Gastrocnemius medialis (tissue), 4 donors: Measurements from ENCODE around the gene CENPT. TPM values are rescaled to one million over a fixed set of nuclear protein-coding genes. Genes with fewer than 3 reads are reported as not detected.
A peak's percentile ranks its signal among the peaks of the same experiment; 100 is the strongest.

Experiments
- ATAC-seq, 2 donors: fragments of 150-250 bp; one replicate each; pipeline ENCODE4 v1.9.1; 2016
- DNase-seq, 2 donors: peaks; one replicate each; pipeline ENCODE4 v3.0.0-alpha.2; 2019
- H3K27ac ChIP-seq, 4 donors: fragments of 200-600 bp; sonication (generic); 1 replicate in 1 of 4; 2 replicates in 3 of 4; pipeline ENCODE4 v1.5.1; 2016 to 2018; ENCODE audit warnings: mild to moderate bottlenecking in 2 of 4, moderate library complexity in 1 of 4
- H3K27me3 ChIP-seq, 3 donors: fragments of 200-600 bp; sonication (generic) in 2 of 3; 1 replicate in 1 of 3; 2 replicates in 2 of 3; pipeline versions ENCODE4 v1.5.1 to v1.6.0; 2016 to 2019; ENCODE audit warnings: mild to moderate bottlenecking in 1 of 3, moderate library complexity in 1 of 3
- H3K36me3 ChIP-seq, 2 donors: fragments of 200-600 bp; sonication (generic) in 1 of 2; one replicate each; pipeline ENCODE4 v1.5.1; 2017 to 2018
- H3K4me1 ChIP-seq, 2 donors: fragments of 200-600 bp; sonication (generic) in 1 of 2; one replicate each; pipeline ENCODE4 v1.5.1; 2016 to 2017; ENCODE audit warnings: mild to moderate bottlenecking in 2 of 2
- H3K4me3 ChIP-seq, 4 donors: fragments of 200-600 bp; sonication (generic) in 3 of 4; 1 replicate in 1 of 4; 2 replicates in 3 of 4; pipeline ENCODE4 v1.5.1; 2016 to 2019; ENCODE audit warnings: mild to moderate bottlenecking in 2 of 4
- H3K9me3 ChIP-seq, 3 donors: fragments of 200-600 bp; sonication (generic) in 2 of 3; 1 replicate in 1 of 3; 2 replicates in 2 of 3; pipeline ENCODE4 v1.5.1; 2016 to 2019
- POLR2A ChIP-seq, 2 donors: fragments of 450-650 bp; IDR thresholded peaks; one replicate each; pipeline ENCODE4 v1.6.1; 2017; ENCODE audit warnings: antibody characterized with exemption in 2 of 2, mild to moderate bottlenecking in 2 of 2, moderate library complexity in 2 of 2
- in situ Hi-C, 4 donors: fragments of 200-750 bp; cut with MboI; loops; one replicate each; pipeline versions ENCODE4 v1.15.0 to v1.8.0; 2017; ENCODE audit warnings: low sequenced_read_pairs in 4 of 4
- intact Hi-C: fragments of 100-400 bp; cut with DNase I; formaldehyde crosslinking; loops from one replicate; pipeline ENCODE4 v1.15.1; 2023; ENCODE audit warnings: low total_unique reads
- total RNA-seq, 4 donors: library from RNA; depleted of rRNA; stranded (reverse); fragments of >200 nt; gene quantifications; one replicate each; pipeline versions ENCODE4 v1.1.0 to v1.2.3, GENCODE V29; 2016
- TF ChIP-seq, protein P1 (sequence below), 5 experiments: fragments of 450-650 bp in 3 of 5; fragments of 200-600 bp in 2 of 5; sonication (generic) in 2 of 5; IDR thresholded peaks in 4 of 5; conservative IDR thresholded peaks in 1 of 5; 1 replicate in 4 of 5; 2 replicates in 1 of 5; pipeline ENCODE4 v1.5.1; 2016 to 2019; ENCODE audit warnings: antibody characterized with exemption in 5 of 5, mild to moderate bottlenecking in 3 of 5, moderate library complexity in 3 of 5

Gene CENPT
- total RNA-seq, 4 donors from 2014 or later = 14.9 to 41.2 (median 20.0) TPM

DNA sequence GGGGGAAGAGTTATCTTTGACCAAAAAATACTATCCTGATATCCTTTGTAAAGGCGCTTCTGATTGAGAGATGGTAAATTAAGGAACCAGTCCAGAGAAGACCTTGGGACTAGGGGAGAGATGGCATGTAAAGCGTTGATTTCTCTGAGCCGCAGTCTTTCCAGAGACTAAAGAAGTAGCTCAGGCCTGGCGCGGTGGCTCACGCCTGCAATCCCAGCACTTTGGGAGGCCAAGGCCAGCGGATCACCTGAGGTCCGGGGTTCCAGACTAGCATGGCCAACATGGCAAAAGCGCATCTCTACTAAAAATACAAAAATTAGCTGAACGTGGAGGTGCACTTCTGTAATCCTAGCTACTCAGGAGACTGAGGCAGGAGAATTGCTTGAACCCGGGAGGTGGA lies 625 bp upstream of the CENPT start:
- no peak for DNase-seq
- Histone ChIP-seq H3K36me3 (no peaks in the 10 kb centered on the region), H3K27ac (peak overlapping the region; percentile 98 to 100 (median 99)), H3K4me3 (peak overlapping the region; percentile 80 to 99 (median 94)), H3K27me3 (no peaks in the 10 kb centered on the region), H3K4me1 (peaks cover 43 to 48% of the 10 kb centered on the region in 2 donors), H3K9me3 (no peaks in the 10 kb centered on the region)
- in situ Hi-C loops (no loop called here), intact Hi-C loops (loop anchor here (10.0 kb wide), 1 partner anchor 283 kb away; the partner anchor contains the start of gene CTCF)
- ATAC-seq = no peak
- no peak for TF ChIP-seq POLR2A (IDR thresholded peaks at IDR 0.05)
- TF ChIP-seq, protein P1, sequence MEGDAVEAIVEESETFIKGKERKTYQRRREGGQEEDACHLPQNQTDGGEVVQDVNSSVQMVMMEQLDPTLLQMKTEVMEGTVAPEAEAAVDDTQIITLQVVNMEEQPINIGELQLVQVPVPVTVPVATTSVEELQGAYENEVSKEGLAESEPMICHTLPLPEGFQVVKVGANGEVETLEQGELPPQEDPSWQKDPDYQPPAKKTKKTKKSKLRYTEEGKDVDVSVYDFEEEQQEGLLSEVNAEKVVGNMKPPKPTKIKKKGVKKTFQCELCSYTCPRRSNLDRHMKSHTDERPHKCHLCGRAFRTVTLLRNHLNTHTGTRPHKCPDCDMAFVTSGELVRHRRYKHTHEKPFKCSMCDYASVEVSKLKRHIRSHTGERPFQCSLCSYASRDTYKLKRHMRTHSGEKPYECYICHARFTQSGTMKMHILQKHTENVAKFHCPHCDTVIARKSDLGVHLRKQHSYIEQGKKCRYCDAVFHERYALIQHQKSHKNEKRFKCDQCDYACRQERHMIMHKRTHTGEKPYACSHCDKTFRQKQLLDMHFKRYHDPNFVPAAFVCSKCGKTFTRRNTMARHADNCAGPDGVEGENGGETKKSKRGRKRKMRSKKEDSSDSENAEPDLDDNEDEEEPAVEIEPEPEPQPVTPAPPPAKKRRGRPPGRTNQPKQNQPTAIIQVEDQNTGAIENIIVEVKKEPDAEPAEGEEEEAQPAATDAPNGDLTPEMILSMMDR (IDR thresholded peaks at IDR 0.05 in 4 of 5, conservative IDR thresholded peaks at IDR 0.05 in 1 of 5) = no peak

DNA sequence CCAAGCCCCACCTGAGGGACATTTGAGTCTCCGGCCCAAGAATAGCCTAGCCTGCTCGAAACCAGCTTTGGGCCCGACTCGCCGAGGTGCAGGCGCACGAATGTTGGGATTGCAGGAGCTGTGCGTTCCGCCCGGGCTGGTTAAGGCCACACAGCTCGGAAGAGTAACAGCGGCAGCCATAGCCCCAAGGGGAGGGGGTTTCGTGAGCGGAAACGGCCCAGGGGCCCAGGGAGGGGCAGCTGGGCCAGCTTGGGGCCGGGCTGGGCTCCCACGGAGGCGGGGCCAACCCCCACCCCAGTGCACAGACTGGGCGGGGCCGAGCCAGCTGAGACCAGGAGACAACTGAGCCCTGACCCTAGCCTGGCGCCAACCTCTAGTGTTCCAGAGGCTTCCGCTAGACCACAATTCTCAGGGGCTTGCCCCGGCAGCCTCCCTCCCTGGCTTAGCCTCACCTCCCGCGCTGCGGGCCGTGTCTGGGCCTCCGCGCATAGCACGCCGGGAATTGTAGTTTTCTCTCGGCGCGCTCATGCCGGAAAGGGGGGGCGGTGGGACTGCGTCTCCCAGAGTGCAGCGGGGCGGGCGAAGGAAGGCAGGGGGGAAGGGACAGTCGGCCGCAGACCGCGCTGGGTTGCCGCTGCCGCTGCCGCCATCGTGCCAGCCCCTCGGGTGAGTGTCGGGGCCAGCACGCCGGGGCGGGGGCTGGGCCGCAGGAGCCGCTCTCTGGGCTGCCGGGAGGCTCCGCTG lies 1.0 kb downstream of the CENPT start, which contains the start of gene NUTF2:
Gene NUTF2 (plus strand): TSS at position 614 of the 744 bp plus-strand sequence. CDS start 18,198 bp downstream, outside the sequence.
- peak; percentile 93 to 95 for DNase-seq
- no peaks in the 10 kb centered on the region for H3K27me3 ChIP-seq
- intact Hi-C loops = loop anchor here (2.0 to 10.0 kb wide), 2 partner anchors 40 to 282 kb away; partner anchors contain the start of genes CTCF, RANBP10 and TSNAXIP1
- peak within 1 kb of the TSS; percentile 98 to 100 (median 99) for H3K27ac ChIP-seq
- TF ChIP-seq, protein P1 (IDR thresholded peaks at IDR 0.05 in 4 of 5, conservative IDR thresholded peaks at IDR 0.05 in 1 of 5) = peak in 1 of 5 experiments; percentile 41
- TF ChIP-seq POLR2A (IDR thresholded peaks at IDR 0.05) = peak; percentile 82 to 85
- peak within 1 kb of the TSS; percentile 80 to 99 (median 94) for H3K4me3 ChIP-seq
- H3K36me3 ChIP-seq = no peaks in the 10 kb centered on the region
- in situ Hi-C loops = no loop called here
- ATAC-seq = peak; percentile 79 to 80
- no peaks in the 10 kb centered on the region for H3K9me3 ChIP-seq
- peaks cover 47 to 56% of the 10 kb centered on the region in 2 donors for H3K4me1 ChIP-seq

DNA sequence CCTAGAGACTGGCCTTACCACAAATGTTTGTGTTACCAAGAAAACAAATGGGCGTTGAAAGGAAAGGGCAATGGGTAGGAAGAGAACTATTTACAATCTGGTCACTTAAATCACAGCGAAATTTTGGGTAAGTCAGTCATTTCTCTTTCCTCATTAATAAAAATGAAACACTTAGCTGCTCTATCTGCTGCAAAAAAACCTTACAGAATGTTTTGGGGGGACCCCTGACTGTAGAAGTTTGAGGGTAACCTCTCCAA lies 1.5 kb downstream of the CENPT start:
- TF ChIP-seq, protein P1 (IDR thresholded peaks at IDR 0.05 in 4 of 5, conservative IDR thresholded peaks at IDR 0.05 in 1 of 5) = no peak
- TF ChIP-seq POLR2A (IDR thresholded peaks at IDR 0.05) = no peak
- Histone ChIP-seq H3K36me3 (no peaks in the 10 kb centered on the region), H3K9me3 (no peaks in the 10 kb centered on the region), H3K4me3 (peak overlapping the region; percentile 80 to 99 (median 94)), H3K27me3 (no peaks in the 10 kb centered on the region), H3K27ac (peak overlapping the region; percentile 98 to 100 (median 99)), H3K4me1 (peaks cover 51 to 60% of the 10 kb centered on the region in 2 donors)
- in situ Hi-C loops = no loop called here
- ATAC-seq (no peak), DNase-seq (no peak)
- intact Hi-C loops = loop anchor here (2.0 to 10.0 kb wide), 2 partner anchors 39 to 281 kb away; partner anchors contain the start of genes CTCF, RANBP10 and TSNAXIP1

DNA sequence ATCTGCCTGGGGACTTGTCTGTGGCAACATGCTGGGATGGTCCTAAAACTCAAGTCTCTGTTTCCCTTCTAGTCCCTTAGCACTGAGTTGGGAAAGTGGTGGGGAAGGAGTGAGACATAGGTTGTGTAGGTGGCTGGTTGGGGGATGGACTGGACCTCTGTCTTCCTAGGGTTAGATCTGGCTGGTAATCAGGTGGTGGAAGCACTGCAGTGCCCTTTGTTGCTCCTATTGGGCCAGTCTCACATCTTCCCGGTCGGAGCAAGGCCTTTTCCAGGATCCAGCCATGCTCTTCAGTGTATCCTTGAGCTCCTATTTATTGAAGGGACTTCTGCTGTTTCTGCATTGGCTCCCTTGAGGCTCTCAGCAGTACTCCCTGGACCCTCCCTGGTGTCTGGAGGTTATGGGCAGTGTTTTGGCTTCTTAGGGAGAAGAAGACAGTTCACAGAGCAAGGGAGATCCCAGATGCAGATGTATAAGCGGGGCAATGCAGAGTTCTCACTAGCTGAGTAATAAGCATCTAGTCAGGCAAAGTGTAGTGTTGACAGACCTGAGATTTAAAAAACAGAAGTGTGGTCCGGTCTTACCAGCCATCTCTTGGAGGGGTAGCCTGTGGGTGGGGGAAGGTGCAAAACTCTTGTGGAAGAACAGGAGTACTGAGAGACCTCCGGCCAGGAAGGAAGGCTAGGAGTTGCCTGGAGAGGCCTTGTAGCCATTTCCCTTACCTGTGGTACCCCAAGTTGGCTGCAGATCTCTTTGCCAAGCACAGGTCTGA lies 2.0 kb downstream of the CENPT start:
- Histone ChIP-seq H3K27me3 (no peaks in the 10 kb centered on the region), H3K36me3 (no peaks in the 10 kb centered on the region), H3K27ac (peak overlapping the region; percentile 98 to 100 (median 99)), H3K4me3 (peak overlapping the region; percentile 80 to 99 (median 94)), H3K9me3 (no peaks in the 10 kb centered on the region), H3K4me1 (peaks cover 51 to 60% of the 10 kb centered on the region in 2 donors)
- intact Hi-C loops (loop anchor here (2.0 to 10.0 kb wide), 2 partner anchors 39 to 281 kb away; partner anchors contain the start of genes CTCF, RANBP10 and TSNAXIP1), in situ Hi-C loops (no loop called here)
- DNase-seq = no peak
- TF ChIP-seq, protein P1 (IDR thresholded peaks at IDR 0.05 in 4 of 5, conservative IDR thresholded peaks at IDR 0.05 in 1 of 5) = no peak
- no peak for TF ChIP-seq POLR2A (IDR thresholded peaks at IDR 0.05)
- ATAC-seq = no peak
